ENCODE results near the gene TMEM63B. TPM values are rescaled to one million over a fixed set of nuclear protein-coding genes. Genes with fewer than 3 reads are reported as not detected.

The TMEM63B gene
- total and polyA plus RNA-seq, 2 of the 8 experiments (the other 6 are each of a cell fraction or from before 2014, with no cell fraction given): 61.1 to 96.8 TPM

GRCh38 chr6:44108471-44108870 lies 18.9 kb upstream of the TMEM63B start (continued):
- TF ChIP-seq POU5F1 (IDR thresholded peaks at IDR 0.05; ENCODE audit: low read depth, low read length): no peak
- TF ChIP-seq TEAD4 (IDR thresholded peaks at IDR 0.05; ENCODE audit: low read depth, low read length): no peak
- no peak for TF ChIP-seq JUN (IDR thresholded peaks at IDR 0.05; ENCODE audit: low read depth, low read length)
- no peak for TF ChIP-seq TAF1 (IDR thresholded peaks at IDR 0.05; ENCODE audit: low read depth, low read length)
- TF ChIP-seq MAFK (IDR thresholded peaks at IDR 0.05; ENCODE audit: low read depth, low read length): no peak
- no peak for TF ChIP-seq CHD1 (IDR thresholded peaks at IDR 0.05; ENCODE audit: low read depth, low read length)
- TF ChIP-seq CBX8 (IDR thresholded peaks at IDR 0.05; ENCODE audit: borderline replicate concordance, low read depth, low read length): no peak
- no peak for TF ChIP-seq CHD2 (IDR thresholded peaks at IDR 0.05; ENCODE audit: low read length)

Data from H1 (cell line).